HG03342 (cell line): ENCODE data around the gene CD99.

Source experiments
- ATAC-seq: cut with Tn5 transposase; IDR thresholded peaks from one replicate; pipeline ENCODE4 v1.9.1; 2021; ENCODE audit warnings: mild to moderate bottlenecking, moderate library complexity; ENCODE audit not compliant: unreplicated experiment

CD99 gene

DNA sequence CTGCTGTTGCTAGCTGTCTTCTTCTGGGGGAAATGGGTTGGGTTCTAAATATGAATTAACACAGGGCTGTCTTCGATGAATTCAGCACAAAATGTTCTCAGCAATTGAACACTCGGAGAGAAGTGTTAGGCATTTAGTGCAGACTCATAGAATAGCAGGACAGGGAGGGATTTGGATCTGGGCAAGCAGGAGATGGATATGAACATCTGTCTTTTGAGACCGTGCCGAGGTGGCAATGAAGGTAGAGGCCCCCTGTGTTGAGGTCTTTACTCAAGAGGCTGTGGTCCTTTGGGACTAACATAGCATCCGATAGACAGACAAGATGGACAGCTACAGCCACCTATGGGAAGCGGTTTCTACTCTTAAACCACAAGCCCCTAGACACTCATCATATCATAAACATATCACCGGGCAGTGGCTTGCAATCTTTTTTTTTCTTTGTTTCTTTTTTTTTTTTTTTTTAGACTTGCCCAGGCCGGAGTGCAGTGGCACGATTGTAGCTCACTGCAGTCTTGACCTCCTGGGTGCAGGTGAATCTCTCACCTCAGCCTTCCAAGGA is 6.7 kb downstream of the CD99 start:
- peak; percentile 32 for ATAC-seq

DNA sequence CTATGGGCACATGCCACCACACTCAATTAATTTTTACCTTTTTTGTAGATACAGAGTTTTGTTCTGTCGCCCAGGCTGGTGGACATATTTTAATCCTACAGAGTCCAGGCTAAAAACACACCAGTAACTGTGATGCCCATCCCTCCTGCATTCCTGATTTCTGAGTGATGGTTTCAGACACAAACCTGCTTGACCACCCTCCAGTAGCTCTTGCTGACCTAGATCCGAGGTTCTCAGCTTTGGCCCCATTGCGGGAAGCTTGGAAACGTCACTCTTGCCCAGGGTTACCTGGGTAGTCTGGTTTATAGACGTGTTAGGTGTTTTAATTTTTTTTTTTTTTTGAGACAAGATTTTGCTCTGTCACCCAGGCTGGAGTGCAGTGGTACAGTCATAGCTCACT is 7.5 kb downstream of the CD99 start:
- no peak for ATAC-seq

DNA sequence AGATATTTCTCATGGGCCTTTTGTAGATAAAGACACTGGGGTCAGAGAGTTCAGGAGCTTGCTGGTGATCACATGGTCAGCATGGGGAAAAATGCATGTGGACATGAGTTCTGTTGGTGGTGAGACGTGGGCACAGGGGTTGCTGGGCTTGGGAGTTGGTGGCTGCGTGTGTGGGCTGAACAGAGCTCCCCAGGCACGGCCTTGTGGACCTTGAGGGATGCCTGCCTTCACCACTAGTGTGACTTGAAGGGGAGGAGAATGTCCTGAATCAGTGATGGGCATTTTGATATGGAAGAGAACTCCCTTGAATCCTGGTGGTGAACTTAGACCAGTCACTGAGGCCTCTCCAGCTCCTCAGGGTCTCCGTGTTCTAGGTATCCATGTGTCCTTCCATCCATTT is 8.9 kb downstream of the CD99 start:
- ATAC-seq = no peak

DNA sequence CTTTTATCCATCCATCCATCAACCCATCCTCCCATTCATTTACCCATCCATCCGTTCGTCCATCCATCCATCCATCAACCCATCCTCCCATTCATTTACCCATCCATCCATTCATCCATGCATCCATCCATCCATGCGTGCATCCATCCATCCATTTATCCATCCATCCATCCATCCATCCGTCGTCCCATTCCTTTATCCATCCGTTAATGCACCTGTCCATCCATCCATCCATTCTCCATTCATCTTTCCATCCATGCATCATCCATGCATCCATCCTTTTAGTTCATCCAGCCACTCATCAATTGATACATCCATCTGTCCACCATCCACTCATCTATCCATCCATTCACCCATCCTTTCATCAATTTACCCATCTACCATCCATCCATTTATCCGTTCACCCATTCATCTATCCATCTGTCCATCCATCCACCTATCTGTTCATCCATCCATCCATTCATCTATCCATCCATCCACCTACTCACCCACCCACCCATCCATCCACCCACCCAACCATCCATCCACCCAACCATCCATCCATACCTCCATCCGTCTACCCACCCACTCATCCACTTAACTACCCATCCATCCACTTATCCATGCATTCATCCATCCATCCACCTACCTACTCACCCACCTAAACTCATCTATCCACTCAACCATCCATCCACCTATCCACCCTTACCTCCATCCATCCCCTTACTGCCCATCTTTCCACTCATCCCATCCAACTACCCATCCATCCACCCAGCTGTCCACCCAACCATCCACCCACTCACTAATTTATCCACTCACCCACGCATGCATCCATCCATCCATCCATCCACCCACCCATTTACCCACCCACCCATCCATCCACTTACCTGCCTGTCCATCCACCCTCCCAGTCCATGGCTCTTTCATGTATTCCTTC is 9.6 kb downstream of the CD99 start:
- no peak for ATAC-seq

DNA sequence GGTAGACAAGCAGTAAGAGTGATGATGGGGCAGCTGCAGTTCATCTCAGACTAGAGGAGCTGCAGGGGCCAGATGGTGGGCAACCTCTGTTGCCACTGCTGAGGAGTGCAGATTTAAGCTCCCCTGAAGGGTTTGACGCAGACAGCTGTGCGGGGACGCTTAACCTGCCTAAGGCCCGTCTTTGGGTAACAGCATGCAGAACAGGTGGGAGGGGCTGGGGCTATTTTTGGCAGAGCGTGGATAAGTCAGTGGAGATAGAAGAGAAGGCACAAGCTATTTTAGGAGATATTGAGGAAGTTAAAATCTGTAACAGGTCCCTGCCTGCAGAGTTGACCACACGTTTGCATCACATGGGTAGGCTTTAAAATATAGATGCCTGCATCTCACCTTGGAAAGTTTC is 10.5 kb downstream of the CD99 start:
- ATAC-seq = peak; percentile 15

DNA sequence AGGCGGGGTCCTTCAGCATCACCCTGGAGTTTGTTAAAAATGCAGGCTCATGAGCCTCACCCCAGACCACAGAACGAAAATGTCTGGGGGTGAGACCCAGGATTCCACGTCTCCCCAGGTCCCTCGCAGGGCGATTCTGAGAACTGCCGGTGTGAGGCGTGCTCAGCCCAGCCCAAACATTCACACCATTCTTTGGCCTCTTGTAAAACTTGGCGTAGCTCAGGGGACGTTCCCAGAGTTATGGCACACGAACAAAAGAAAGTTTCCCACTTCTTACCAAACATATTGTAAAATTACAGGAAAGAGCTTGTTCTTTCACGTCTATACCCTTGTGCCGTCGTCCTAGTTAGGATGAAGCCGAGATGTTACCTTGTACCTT is 12.9 kb downstream of the CD99 start:
- no peak for ATAC-seq

DNA sequence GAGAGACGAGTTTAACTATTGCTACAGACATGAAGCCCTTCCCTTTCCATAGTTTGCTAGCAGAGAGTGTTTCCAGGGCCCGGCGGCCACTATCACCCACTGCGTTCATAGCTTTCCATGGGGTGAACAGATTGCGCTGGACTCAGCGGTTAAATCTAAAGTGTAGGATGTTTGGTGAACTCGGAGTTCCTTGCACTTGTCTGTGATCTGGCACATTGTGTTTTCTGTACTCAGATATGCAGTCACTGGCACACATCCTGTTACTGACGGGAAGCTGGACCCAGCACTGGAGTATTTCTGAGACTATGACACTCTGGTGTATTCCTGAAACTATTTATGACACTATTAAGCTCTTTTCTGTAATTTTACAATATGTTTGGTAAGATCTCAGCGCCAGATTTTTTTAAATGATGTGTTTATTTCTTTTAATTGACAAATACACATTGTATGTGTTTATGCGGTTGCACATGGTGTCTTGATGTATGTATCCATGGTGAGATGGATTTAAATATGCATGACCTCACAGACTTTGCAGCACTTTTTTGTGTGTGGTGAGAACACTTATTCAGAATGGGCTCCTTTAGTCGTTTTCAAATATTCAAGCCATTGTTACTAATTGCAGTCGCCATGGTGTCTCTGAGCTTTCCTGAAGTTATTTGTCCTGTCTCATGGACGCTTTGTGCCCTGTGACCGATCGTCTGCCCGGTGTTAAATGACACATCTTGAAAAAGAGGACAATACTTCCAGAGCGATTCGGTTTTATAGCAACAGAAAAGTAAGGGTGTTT is 14.1 kb downstream of the CD99 start:
- no peak for ATAC-seq

DNA sequence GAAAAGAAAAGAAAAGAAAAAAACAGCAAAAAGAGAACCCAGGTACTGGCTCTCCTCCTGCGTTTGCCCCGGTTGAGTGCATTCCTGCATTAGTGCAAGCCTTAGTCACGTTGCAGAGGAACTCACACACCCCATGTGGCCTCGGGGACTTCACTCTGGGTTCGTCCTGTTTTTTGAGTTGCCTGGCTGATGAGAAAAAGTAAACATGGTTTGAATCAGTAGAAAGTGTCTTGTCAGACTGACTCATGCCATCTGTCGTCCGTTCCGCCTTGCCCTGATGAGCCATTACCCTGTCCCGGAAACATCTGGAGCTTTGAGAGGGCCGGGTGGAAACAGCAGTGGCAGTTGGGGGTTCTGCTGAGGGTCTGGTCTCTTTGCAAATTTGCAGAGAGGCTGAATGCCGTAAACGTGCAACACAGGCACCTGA is 16.3 kb downstream of the CD99 start:
- peak; percentile 93 for ATAC-seq

DNA sequence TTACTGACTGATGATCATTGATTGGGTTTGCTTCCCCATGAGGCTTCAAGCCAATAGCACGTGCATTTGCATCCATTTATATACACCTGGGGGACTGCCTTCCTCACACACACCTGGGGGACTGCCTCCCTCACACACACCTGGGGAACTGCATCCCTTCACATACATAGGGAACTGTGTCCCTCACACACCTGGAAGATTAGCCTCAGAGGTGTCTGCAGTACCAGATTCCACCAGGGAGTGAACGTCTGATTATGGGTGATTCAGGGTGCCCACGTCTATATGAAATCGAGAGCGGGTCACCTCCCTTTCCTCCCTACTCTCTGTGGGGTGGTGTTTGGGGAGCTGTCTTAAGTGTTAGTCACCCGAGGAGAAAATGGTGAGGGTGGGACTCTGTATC is 16.9 kb downstream of the CD99 start:
- ATAC-seq = no peak

DNA sequence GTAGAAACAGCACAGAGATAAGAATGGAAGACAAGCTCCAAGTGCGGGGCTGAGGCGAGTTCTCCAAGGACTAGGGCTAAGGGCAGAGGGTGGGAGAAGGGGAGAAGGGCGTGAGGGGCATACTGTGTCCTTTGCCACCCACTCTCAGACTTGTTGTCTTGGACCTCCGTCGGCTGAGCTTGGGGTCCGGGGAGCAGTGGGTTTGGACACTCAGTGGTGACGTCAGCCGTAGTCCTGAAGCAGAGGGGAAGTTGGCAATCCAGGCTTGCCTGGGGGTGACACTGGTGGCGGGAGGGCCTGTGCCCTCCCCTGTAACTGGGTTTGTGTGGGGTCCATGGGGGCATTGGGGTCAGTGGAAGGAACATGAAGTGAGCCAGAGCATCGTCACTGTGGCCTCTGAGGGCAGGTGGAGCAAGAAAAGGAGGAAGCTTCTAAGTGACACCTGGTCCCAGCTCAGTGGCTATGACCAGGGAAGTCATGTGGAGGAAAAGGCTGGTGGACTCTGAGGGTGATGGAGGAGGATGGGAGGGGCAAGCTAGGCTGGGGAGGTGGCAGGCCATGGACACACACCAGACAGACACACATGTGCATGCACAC is 17.6 kb downstream of the CD99 start:
- no peak for ATAC-seq

DNA sequence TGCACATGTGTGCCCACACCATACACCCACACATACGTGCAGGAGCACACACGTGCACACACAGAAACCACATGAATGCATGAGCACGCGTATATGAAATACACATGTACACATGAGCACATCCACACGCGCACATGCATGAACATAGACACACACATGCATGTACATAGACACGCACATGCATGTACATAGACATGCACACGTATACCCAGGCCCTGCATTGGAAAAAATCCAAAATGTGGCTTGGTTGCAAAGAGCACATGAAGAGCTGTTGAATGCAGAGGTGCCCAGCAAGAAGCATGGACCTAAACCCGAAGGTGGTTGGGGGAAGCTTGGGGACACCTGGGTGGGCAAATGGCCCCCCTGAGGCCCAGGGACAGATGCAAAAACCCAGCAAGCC is 18.5 kb downstream of the CD99 start:
- no peak for ATAC-seq

DNA sequence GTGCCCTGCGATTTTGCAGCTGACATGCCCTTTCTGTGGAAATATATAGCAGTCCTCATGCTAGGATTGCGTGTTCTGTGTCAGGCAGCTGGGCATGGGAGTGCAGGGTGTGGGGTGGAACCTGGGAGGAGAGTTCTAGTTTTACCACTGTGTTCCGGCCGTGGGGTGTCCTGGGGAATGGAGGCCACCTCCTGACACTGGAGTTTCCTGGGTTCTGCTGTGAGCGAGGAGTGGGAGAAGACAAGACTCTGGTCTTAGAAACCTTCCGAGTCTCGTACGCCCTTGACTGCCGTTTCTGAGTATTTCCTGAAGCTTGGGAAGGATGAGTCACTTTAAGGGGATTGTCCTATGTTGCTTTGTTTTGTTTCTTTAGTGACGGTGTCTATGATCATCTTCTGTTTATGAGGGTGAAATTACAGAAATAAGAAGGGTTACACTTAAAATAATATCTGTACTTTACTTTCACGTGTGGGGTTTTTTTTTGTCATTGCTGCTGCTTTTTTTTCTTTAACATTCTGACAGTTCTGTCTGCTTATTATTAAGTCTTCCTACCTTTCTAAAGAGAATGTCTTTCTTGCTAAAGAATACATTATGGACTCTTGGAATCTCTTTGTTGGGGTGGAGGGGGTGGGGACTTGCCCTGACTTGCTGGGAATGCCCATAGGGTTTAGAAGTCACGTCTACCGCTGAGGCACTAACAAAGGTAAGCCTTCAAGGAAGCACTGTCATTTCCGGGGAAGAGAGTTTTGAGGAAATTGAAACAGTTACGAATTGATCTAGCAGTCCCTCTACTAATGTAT is 19.1 kb downstream of the CD99 start:
- no peak for ATAC-seq

DNA sequence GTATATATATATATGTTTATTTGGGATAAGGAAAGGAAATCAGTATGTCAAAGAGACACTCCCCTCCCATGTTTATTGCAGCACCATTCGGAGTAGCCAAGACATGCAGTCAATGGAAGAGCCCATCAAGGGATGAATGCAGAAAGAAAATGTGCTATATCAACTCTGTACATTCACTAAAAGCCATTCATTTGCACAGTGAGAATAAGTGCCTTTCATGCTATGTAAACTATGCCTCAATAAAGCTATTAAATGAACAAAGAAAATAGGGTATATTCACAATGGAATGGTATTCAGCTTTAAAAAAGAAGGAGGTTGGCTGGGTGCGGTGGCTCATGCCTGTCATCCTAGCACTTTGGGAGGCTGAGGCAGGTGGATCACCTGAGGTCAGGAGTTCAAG is 20.3 kb downstream of the CD99 start:
- no peak for ATAC-seq

DNA sequence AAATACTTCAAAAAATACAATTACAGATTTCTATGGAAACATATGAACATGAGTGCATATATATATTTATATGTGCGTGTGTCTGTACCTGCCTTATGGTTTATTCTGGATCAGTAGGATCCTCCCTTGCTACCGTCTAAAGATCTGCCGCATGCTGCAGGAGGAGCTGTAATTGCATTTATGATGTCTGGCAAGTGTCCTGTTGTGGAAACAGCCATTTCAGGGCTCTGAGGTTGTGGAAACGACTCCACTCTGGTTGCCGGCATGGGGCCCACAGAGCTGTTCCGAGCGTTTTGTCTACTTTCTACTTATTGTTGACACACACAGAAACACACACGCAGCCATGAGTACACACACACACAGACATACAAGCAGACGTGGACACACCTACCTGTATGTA is 21.3 kb downstream of the CD99 start:
- ATAC-seq = no peak

DNA sequence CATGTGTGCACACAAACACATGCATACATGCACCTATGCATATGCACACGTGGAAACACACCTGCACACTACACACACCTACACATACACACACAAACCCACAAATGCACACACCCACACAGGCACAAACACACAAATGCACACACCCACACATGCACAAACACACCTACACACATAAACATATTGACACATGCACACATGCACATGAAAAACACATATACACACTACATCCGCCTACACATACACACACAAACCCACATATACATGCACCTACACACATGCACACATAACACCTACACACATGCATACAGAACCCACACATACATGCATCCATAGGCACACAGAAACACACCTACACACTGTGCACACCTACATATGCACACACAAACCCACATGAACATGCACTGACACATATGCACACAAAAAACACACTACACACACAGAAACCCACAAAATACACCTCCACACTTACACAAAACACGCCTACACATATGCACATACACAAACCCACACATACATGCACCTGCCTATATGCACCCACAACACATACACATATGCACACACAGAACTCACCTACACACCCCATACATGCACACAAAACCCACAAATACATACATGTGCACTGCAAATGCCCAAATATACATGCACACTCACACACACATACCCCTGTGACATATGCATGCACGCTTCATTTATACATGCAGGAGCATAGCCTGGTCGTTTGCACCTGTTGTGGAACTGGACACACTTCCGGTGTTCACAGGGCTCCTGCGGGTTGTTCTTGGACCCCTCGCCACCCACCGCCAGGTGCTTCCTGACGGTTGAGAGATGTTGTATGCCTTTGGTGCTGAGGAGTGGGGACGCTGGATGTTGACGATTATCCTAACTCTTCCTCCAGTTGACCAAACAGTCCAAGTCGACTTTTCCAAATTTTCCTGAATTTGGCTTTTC is 22.1 kb downstream of the CD99 start:
- no peak for ATAC-seq

DNA sequence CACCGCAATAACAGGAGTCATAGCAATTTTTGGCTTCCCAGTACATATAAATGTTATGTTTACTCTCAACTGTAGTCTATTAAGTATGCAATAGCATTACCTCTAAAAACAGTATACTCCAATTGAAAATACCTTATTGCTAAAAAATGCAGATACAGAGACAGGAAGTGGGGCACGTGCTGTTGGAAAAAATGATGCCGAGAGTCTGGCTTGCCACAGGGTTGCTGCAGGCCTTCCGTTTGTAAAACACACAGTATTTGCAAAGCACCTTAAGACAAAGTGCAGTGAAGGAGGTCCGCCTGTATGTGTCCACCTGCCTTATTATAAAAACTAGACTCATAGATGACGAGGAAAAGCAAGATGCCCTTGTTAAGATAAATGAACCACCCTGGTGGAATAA is 23.5 kb downstream of the CD99 start:
- no peak for ATAC-seq

DNA sequence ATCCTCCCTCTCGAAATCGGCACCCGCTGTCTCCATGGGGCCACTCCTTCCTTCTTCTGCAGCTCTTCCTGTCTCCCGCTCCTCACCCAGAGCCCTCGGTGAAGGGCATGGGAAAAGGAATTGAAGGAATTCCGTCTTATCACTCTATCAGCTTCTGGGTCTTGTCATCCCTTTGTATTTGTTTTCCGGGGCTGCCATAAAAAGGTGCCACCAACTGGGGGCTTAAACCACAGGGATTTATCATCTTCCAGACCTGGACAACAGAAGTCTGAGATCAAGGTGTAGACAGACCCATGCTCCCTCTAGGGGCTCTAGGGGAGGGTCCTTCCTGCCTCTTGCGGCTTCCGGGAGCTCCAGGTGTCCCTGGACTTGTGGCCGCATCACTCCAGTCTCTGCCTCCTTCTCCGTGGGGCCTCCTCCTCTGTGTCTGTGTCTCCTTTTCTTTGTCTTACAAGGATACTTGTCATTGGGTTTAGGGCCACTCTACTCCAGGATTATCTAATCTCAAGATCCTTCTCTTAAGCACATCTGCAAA is 24.0 kb downstream of the CD99 start:
- no peak for ATAC-seq

DNA sequence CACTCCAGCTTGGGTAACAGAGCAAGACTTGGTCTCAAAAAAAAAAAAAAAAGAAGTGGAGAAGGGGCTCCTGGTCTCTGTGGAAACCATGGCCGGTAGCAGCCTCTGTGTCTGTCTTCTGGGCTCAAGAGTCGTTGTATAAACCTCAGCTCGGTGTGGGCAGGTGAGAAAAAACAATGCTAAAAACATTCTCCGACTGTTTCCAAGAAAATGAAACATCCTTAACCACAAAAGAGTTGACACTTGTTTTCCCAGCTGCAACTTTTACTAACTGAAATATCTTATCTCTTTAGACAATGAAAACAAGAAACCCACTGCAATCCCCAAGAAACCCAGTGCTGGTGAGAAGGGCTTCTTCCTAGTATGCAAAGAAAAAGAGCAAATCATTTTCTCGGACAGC is 26.2 kb downstream of the CD99 start:
- ATAC-seq = no peak

DNA sequence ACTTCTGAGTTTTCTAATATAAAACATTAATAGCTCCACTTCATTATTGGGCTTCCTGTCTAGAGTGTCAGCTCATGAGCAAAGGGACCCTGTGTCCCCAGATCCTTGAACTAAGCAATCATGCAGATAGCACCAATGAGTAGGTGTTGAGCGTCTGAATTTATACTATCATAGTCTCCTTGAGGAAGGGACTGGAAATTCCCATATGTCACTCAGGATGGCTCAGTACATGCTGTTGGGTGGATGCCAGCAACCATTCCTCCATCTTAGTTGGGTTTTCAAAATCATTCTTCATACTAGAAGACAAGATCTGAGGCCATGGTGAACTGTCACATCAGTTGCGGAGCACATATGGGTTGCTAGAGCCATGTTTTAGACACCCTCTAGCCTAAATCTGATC is 27.7 kb downstream of the CD99 start:
- ATAC-seq = no peak
